ENCODE results near the gene ILDR2. TPM values are rescaled to one million over a fixed set of nuclear protein-coding genes. Genes with fewer than 3 reads are reported as not detected.

The ILDR2 gene
- total RNA-seq, 1 donor from 2014 or later = 1.3 TPM

DNA sequence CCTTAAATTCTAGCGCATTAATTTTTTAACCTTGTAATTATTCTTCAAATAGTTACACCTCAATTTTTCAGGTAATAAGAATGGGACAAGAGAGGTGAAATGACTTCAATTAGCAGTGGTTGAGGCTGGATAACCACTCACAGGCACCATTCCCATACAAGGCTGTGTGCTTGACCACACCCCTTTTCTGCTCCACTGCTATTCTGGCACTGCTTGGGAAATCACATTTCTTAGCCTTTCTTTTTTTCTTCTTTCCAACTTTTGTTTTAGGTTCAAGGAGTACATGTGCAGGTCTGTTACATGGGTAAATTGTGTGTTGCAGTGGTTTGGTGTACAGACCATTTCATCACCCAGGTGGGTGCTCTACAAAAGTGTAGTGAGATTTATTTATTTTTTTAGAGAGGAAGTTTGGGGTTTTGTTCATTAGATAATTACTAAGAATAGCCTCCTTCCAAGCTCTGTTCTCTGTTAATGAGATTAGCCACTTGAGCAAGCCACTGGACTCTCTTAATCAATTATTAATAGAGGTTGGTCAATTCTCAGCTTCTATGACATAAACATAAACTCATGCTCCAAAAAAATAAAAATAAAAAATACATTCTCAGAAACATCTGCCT, 14.4 kb downstream of the ILDR2 start:
- Histone ChIP-seq H3K36me3 (ENCODE audit: control insufficient read depth, insufficient read depth, low read length) (no peaks in the 10 kb centered on the region), H3K27me3 (ENCODE audit: control insufficient read depth, insufficient read depth, low read length) (no peaks in the 10 kb centered on the region), H3K4me3 (ENCODE audit: low read depth, low read length) (no peak overlapping the region)
- TF ChIP-seq, protein P1, sequence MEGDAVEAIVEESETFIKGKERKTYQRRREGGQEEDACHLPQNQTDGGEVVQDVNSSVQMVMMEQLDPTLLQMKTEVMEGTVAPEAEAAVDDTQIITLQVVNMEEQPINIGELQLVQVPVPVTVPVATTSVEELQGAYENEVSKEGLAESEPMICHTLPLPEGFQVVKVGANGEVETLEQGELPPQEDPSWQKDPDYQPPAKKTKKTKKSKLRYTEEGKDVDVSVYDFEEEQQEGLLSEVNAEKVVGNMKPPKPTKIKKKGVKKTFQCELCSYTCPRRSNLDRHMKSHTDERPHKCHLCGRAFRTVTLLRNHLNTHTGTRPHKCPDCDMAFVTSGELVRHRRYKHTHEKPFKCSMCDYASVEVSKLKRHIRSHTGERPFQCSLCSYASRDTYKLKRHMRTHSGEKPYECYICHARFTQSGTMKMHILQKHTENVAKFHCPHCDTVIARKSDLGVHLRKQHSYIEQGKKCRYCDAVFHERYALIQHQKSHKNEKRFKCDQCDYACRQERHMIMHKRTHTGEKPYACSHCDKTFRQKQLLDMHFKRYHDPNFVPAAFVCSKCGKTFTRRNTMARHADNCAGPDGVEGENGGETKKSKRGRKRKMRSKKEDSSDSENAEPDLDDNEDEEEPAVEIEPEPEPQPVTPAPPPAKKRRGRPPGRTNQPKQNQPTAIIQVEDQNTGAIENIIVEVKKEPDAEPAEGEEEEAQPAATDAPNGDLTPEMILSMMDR (IDR thresholded peaks at IDR 0.05; ENCODE audit: insufficient read depth, low read length, poor library complexity, severe bottlenecking) = no peak
- DNase-seq (ENCODE audit: low read depth) = peak; percentile 43

DNA sequence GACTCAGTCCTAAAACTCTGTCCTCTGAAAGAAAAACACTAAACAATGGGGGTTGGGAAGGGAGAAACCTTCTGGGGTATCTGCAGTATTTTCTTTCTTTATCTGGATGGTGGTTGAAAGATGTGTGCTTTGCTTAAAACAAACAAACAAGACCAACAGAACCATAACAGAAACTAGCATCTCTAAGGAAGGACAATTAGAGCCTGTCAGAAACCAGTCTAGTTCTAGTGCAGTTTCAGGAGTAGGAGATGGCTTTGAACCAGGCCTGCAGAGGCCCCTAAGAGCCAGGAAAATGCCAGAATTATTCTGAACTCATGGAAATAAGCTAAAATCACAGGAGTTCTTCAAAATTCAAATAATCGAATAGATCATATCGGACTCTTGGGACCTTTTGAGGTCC, 18.5 kb downstream of the ILDR2 start:
- TF ChIP-seq, protein P1 (IDR thresholded peaks at IDR 0.05; ENCODE audit: insufficient read depth, low read length, poor library complexity, severe bottlenecking) = no peak
- no peak for DNase-seq (ENCODE audit: low read depth)
- no peaks in the 10 kb centered on the region for H3K36me3 ChIP-seq (ENCODE audit: control insufficient read depth, insufficient read depth, low read length)

DNA sequence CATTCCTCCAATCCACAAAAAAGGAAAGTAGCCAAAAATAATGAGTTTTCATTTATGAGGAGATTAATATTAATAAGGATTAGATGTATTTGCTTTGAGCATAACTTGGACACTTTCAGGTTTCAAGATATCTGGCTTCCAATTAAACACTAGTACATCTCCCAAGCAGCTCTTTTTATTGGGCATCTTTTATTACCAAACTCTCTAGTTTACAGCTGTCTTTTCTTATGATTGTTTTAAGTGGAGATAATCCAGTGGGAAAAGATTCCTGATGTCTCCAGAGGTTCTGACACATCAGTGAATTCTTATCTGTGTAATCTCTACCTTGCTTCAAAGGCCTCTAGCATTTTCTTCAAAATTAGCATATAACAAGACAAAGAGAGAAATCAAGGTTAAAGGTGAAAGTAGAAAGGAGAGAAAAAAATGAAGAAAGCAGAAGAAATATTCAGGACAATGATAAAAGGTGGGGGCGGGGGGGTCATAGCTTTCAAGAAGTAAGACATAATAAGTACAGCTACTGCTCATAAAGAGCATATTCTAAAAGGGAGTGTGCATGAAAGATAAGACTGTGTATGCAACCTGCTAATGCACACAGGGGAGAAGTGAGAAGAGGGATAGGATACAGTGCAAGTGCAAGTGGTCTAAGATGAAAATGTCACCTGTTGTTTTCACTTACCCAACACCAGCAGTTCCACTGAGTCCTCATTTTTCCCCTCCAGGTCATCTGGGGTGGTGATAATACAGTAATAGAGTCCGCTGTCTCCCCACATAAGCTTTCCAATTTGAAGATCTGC, 19.1 kb downstream of the ILDR2 start:
- H3K36me3 ChIP-seq (ENCODE audit: control insufficient read depth, insufficient read depth, low read length) = no peaks in the 10 kb centered on the region
- no peaks in the 10 kb centered on the region for H3K27me3 ChIP-seq (ENCODE audit: control insufficient read depth, insufficient read depth, low read length)
- no peak overlapping the region for H3K4me3 ChIP-seq (ENCODE audit: low read depth, low read length)
- TF ChIP-seq, protein P1 (IDR thresholded peaks at IDR 0.05; ENCODE audit: insufficient read depth, low read length, poor library complexity, severe bottlenecking) = no peak
- DNase-seq (ENCODE audit: low read depth) = no peak

More for the DNA sequence above, 18.5 kb downstream of the ILDR2 start:
- H3K4me3 ChIP-seq (ENCODE audit: low read depth, low read length) = no peak overlapping the region
- H3K27me3 ChIP-seq (ENCODE audit: control insufficient read depth, insufficient read depth, low read length) = no peaks in the 10 kb centered on the region

DNA sequence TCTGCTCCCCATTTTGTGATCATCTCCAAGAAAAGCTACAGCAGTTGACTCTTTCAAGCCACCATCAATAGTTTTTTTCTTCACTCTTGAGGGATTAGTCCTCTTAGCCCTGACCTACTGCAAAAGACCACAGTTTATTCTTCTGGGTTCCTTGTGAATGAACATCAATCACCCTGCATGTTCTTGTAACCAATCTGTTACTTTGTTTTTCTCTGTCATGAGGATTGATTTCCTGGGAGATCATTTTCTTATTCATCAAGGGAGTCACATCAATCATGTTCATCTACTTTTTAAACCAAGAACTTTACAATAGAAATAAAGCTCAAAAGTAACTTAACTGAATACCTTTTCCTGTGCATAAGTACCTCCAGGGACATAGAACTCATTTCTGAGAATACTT, 21.8 kb downstream of the ILDR2 start:
- TF ChIP-seq, protein P1 (IDR thresholded peaks at IDR 0.05; ENCODE audit: insufficient read depth, low read length, poor library complexity, severe bottlenecking) = no peak
- DNase-seq (ENCODE audit: low read depth) = no peak
- Histone ChIP-seq H3K4me3 (ENCODE audit: low read depth, low read length) (no peak overlapping the region), H3K27me3 (ENCODE audit: control insufficient read depth, insufficient read depth, low read length) (no peaks in the 10 kb centered on the region), H3K36me3 (ENCODE audit: control insufficient read depth, insufficient read depth, low read length) (no peaks in the 10 kb centered on the region)

DNA sequence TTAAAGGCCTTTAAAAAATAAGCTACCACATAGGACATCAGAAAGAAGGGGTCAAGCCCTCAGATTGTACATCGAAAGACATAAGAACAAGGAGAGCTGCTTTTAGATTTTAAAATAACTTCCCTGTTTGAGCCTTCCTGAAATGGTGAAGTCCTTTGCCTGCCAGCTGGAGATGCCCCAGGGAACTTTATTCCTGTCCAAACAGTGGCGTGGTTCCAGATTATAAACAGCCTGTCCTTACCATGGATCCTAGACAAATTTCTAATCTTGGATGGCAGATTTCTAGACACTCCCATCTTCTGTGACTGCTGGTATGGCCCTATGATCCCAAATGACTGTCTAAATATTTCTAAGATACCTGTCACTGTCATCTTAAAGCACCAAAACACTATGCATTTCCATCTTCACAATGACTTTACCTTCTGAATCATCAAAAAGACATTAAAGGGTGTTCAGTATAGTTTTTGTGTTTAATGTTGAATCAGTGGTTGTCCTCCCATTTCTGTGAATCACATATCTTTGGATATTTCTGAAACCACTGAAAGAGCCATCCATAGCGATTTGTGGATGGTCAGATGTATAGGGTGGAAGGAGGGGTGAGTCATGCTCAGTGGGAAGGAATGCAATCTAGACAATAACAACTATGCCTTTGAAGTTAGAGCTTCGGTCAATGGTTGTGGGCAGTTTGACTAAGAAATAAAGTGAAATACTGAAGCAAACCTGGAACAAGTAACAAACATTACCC, 23.2 kb downstream of the ILDR2 start:
- DNase-seq (ENCODE audit: low read depth) = peak; percentile 77

More for the DNA sequence above, 23.2 kb downstream of the ILDR2 start:
- Histone ChIP-seq H3K27me3 (ENCODE audit: control insufficient read depth, insufficient read depth, low read length) (no peaks in the 10 kb centered on the region), H3K36me3 (ENCODE audit: control insufficient read depth, insufficient read depth, low read length) (no peaks in the 10 kb centered on the region), H3K4me3 (ENCODE audit: low read depth, low read length) (no peak overlapping the region)
- TF ChIP-seq, protein P1 (IDR thresholded peaks at IDR 0.05; ENCODE audit: insufficient read depth, low read length, poor library complexity, severe bottlenecking) = no peak

Data from kidney epithelial cell (primary cell).